ENCODE data around the gene TBX21.
A peak's percentile ranks its signal among the peaks of the same experiment; 100 is the strongest.

TBX21 gene

DNA sequence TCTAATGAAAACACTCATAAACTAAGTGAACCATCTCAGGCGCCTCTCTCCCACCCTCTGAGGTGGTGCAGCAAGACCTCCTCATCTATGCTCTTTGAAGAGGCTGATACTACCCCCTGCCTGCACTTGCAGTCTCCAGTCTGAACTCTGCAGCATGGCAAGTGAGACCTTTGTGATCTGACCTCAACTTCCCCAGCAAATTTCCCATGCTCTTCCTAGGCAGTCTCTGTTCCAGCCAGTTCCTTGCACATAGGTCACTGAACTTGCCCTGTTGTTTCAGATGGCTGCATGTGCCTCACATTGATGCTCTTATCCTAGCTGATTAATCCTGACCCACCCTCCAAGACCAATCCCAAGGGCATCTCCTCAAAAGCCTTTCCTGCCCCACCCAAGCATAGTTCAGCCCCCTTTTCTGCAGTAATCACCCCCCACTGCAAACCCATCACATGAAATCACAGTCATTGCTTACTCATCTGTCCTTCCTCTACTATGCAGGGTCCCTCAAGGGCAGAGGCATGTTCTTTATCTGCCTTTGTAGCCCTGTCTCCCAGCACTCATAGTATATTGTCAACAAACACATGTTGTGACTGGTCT is 42.0 kb downstream of the TBX21 start:
- TF ChIP-seq, protein P1, sequence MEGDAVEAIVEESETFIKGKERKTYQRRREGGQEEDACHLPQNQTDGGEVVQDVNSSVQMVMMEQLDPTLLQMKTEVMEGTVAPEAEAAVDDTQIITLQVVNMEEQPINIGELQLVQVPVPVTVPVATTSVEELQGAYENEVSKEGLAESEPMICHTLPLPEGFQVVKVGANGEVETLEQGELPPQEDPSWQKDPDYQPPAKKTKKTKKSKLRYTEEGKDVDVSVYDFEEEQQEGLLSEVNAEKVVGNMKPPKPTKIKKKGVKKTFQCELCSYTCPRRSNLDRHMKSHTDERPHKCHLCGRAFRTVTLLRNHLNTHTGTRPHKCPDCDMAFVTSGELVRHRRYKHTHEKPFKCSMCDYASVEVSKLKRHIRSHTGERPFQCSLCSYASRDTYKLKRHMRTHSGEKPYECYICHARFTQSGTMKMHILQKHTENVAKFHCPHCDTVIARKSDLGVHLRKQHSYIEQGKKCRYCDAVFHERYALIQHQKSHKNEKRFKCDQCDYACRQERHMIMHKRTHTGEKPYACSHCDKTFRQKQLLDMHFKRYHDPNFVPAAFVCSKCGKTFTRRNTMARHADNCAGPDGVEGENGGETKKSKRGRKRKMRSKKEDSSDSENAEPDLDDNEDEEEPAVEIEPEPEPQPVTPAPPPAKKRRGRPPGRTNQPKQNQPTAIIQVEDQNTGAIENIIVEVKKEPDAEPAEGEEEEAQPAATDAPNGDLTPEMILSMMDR (conservative IDR thresholded peaks at IDR 0.05; ENCODE audit: low read depth, low read length) = no peak
- DNase-seq (ENCODE audit: low read depth) = no peak
- no peak overlapping the region for H3K4me3 ChIP-seq (ENCODE audit: low read depth, low read length)

DNA sequence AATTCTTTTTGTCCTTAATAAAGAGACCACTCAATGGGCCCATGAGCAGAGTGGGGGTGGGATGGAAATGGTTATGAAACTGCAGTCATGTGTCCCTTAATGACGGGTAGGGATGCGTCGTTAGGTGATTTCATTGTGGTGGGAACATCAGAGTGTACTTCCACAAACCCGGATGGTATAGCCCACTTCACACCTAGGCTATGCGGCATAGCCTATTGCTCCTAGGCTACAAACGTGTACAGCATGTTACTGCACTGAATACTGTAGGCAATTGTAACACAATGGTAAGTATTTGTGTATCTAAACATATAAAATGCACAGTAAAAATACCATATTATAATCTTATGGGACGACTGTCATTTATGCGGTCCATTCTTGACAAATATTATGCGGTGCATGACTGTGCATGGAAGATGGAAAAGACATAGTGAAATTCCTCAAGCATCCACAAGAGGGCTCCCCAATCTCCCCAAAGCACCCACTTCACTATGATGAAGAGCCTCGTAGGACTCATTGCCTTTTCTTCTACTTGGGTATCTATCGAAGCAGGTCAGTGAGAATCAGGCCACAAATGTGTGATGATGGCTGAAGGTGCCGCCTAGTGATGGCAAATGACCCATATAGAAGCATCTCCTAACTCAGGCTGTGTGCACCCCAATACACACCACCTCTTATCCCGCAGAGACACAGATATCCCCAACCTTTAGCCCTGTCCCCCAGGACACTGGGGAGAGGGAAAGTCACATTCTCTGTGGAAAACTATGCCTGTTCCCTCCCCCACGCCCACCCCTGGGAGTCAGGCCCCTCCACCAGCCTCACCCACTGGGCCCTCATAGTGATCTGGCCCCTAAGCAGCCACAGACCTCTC is 43.5 kb downstream of the TBX21 start:
- TF ChIP-seq, protein P1 (conservative IDR thresholded peaks at IDR 0.05; ENCODE audit: low read depth, low read length) = peak; percentile 78
- peak; percentile 68 for DNase-seq (ENCODE audit: low read depth)
- H3K4me3 ChIP-seq (ENCODE audit: low read depth, low read length) = no peak overlapping the region

DNA sequence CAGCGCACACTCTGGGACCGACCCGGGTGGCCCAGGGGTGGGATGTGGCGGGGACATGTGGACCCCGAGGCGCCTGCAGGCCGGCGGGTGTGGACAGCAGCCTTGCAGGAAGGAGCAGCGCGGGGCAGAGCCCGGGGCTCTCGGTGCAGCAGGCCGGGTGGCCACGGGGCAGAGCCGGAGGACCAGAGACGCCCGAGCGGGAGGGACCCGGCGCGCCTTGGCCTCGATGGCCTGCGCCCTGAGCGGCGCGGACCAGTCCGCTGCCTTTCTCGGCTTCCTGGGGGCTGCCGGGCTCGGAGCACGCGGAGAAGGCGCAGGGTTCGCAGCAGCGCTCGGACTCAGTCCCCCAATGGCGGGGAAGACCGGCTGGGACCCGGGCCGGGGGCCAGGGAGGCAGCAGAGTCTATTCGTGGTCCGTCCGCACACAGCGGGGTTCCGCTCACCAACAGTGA is 45.2 kb downstream of the TBX21 start:
- TF ChIP-seq, protein P1 (conservative IDR thresholded peaks at IDR 0.05; ENCODE audit: low read depth, low read length) = no peak
- no peak for DNase-seq (ENCODE audit: low read depth)
- no peak overlapping the region for H3K4me3 ChIP-seq (ENCODE audit: low read depth, low read length)

DNA sequence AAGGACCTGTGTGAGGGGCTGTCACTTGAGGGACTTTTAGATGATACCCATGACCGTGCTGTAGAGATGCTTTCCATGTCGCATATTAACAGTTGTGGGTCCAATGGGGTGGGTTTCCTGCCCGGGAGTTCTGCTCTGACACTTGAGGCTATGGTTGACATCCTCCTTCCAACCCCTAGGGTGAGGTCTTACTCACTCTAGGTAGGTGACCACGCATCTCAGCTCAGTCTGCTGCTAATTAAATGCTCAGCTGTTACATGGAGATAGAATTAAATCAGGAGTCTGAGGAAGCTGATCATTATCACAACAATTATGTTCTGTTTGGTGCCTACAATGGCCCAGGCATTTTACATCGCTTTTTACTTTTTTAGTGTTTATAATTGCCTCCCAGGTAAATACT is 48.4 kb downstream of the TBX21 start:
- H3K4me3 ChIP-seq (ENCODE audit: low read depth, low read length) = no peak overlapping the region
- TF ChIP-seq, protein P1 (conservative IDR thresholded peaks at IDR 0.05; ENCODE audit: low read depth, low read length) = no peak
- no peak for DNase-seq (ENCODE audit: low read depth)

DNA sequence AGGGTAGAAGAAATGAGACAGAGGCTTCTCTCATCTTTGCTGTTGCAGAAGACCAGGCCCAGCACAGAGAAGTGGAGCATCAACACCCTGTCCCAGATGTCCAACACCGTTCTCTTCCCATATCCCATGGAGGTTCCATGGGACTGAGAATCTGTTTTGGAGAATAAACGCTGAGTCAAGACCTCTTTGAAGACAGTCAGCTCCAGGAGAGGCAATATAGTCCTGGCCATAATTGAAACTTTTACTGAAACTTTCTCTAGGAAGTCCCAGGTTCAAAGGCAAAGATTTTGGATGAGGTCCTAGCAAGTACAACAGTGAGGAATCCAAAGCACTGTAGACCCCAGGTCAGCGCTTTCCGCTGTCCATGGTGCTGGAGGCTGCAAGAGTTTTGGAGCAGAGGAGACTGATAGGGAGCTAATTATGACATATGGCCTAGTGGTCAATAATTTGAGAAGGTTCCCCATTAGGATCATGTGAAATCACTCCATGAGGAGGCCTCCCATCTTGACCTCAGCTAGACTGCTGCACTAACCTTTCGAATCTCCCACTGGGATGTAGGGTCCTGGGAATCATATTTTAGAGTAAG is 52.6 kb downstream of the TBX21 start:
- TF ChIP-seq, protein P1 (conservative IDR thresholded peaks at IDR 0.05; ENCODE audit: low read depth, low read length) = no peak
- no peak overlapping the region for H3K4me3 ChIP-seq (ENCODE audit: low read depth, low read length)
- peak; percentile 26 for DNase-seq (ENCODE audit: low read depth)

DNA sequence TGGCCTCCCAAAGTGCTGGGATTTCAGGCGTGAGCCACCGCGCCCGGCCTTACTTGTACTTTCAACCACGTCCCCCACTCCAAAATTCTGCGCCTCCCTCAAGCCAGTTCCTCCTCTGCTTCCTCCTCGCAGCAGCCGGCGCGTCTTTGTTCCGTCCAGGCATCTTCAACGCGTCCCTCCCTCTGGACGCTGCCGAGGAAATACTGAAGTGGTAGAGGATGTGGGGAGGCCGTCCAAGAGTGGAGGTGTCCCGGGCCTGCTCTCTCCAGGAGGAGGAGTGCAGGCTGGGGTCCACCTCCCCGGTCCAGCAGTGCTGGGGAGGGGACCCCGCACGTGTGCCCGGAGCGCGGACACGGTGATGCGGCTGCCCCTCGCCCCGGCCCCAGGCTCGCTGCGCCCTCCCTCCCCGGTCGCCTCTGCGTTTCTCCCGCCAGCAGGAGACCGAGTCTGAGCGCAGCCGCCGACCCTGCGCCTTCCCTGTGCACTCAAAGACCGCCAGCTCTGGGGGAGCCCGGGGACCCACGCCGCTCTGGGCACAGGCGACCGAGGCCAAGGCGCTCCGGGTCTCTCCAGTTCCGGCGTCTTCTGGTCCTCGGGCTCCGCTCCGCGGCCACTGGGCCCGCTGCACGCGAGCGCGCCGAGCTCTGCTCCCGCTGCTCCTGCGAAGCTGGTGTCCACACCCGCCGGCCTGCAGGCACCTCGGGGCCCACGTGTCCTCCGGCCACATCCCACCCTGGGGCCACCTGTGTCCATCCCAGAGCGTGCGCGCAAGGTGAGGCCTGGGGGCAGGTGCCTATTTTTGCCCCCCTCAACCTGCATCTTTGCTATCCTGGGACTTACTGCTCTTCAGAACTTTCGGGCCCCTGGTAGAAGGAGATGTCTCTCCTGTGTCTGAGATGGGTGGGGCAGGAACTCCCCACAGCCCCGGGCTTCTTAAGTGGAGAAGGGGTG is 56.9 kb downstream of the TBX21 start:
- DNase-seq (ENCODE audit: low read depth) = peak; percentile 59
- H3K4me3 ChIP-seq (ENCODE audit: low read depth, low read length) = peak overlapping the region; percentile 36
- TF ChIP-seq, protein P1 (conservative IDR thresholded peaks at IDR 0.05; ENCODE audit: low read depth, low read length) = peak; percentile 59
